H7 (cell line): Measurements from ENCODE around the gene CHRNA3. TPM values are rescaled to one million over a fixed set of nuclear protein-coding genes. Genes with fewer than 3 reads are reported as not detected.
A peak's percentile ranks its signal among the peaks of the same experiment; 100 is the strongest.
"Not testable (repeated sequence)": the region's sequence is repeated elsewhere in the genome, so short reads cannot be mapped to it uniquely, and the experiment has no call there.

Experiments
- DNase-seq: peaks from one replicate; pipeline ENCODE4 v3.0.0; 2012
- H3K27me3 ChIP-seq: 2 replicates; pipeline ENCODE4 v1.6.0; 2011; ENCODE audit warnings: mild to moderate bottlenecking, low read length; ENCODE audit not compliant: control insufficient read depth, insufficient read depth
- H3K36me3 ChIP-seq: replicated peaks from 2 replicates; pipeline ENCODE4 v1.5.1; 2011; ENCODE audit warnings: low read length; ENCODE audit not compliant: control insufficient read depth, insufficient read depth
- H3K4me3 ChIP-seq: 2 replicates; pipeline ENCODE4 v1.5.1; 2011; ENCODE audit warnings: low read depth, mild to moderate bottlenecking, control low read depth, low read length, moderate library complexity; ENCODE audit not compliant: insufficient read depth
- total RNA-seq: library from RNA; depleted of rRNA; stranded (reverse); fragments of >200 nt; shearing (Covaris generic); gene quantifications from 2 replicates; pipeline ENCODE4 v1.2.3, GENCODE V29; 2014; rRNA removed

Gene CHRNA3
- total RNA-seq, 1 experiment from 2014 or later = 2.6 TPM

- Histone ChIP-seq H3K36me3 (no peaks in the 10 kb centered on the region), H3K4me3 (peak overlapping the region; percentile 83), H3K27me3 (no peaks in the 10 kb centered on the region)
- DNase-seq = peak; percentile 64
These were observed 54.6 kb downstream of the CHRNA3 start for GRCh38 chr15:78565951-78566774.

GRCh38 chr15:78565097-78565950 lies 55.5 kb downstream of the CHRNA3 start, which contains the start of gene CHRNA5:
Gene CHRNA5 (plus strand): TSS chr15:78565520. CDS start chr15:78565720, 200 bp downstream.
- no peaks in the 10 kb centered on the region for H3K36me3 ChIP-seq
- peak within 1 kb of the TSS; percentile 83 for H3K4me3 ChIP-seq
- H3K27me3 ChIP-seq = no peaks in the 10 kb centered on the region
- peak; percentile 95 for DNase-seq

GRCh38 chr15:78564743-78565096 lies 56.1 kb downstream of the CHRNA3 start:
- Histone ChIP-seq H3K4me3 (0 out of 2 replicates have a peak overlapping the region, but pooled peaks have one; percentile 0), H3K27me3 (no peaks in the 10 kb centered on the region), H3K36me3 (no peaks in the 10 kb centered on the region)
- no peak for DNase-seq

- H3K36me3 ChIP-seq = no peaks in the 10 kb centered on the region
- H3K4me3 ChIP-seq = no peak overlapping the region
- no peaks in the 10 kb centered on the region for H3K27me3 ChIP-seq
- DNase-seq = no peak
These were observed 57.7 kb downstream of the CHRNA3 start for GRCh38 chr15:78563092-78563491.

GRCh38 chr15:78561490-78561889 lies 59.3 kb downstream of the CHRNA3 start:
- H3K27me3 ChIP-seq = no peaks in the 10 kb centered on the region
- no peak overlapping the region for H3K4me3 ChIP-seq
- H3K36me3 ChIP-seq = no peaks in the 10 kb centered on the region
- no peak for DNase-seq

- H3K4me3 ChIP-seq, DNase-seq, H3K36me3 ChIP-seq, H3K27me3 ChIP-seq: not testable (repeated sequence)
These were observed 60.6 kb downstream of the CHRNA3 start for GRCh38 chr15:78560201-78560600.

- no peaks in the 10 kb centered on the region for H3K27me3 ChIP-seq
- H3K4me3 ChIP-seq = no peak overlapping the region
- peaks cover 6% of the 10 kb centered on the region for H3K36me3 ChIP-seq
- no peak for DNase-seq
These were observed 68.2 kb downstream of the CHRNA3 start for GRCh38 chr15:78552597-78552996.

GRCh38 chr15:78551902-78552301 lies 68.9 kb downstream of the CHRNA3 start:
- H3K4me3 ChIP-seq = no peak overlapping the region
- no peaks in the 10 kb centered on the region for H3K27me3 ChIP-seq
- H3K36me3 ChIP-seq = peaks cover 10% of the 10 kb centered on the region
- DNase-seq = no peak

- Histone ChIP-seq H3K27me3 (no peaks in the 10 kb centered on the region), H3K4me3 (no peak overlapping the region), H3K36me3 (peaks cover 12% of the 10 kb centered on the region)
- DNase-seq = no peak
These were observed 70.0 kb downstream of the CHRNA3 start for GRCh38 chr15:78550815-78551214.

GRCh38 chr15:78550194-78550593 lies 70.6 kb downstream of the CHRNA3 start:
- H3K36me3 ChIP-seq = peaks cover 17% of the 10 kb centered on the region
- H3K27me3 ChIP-seq = no peaks in the 10 kb centered on the region
- DNase-seq = no peak
- H3K4me3 ChIP-seq = no peak overlapping the region

Other genes starting within 250 kb of the CHRNA3 start
- gene IREB2, start 182.8 kb downstream of the CHRNA3 start, total RNA-seq = 37.6 and 49.9 TPM in 2 replicates
- 1.9 and 2.9 TPM in 2 replicates for gene HYKK, start 113.4 kb downstream of the CHRNA3 start, total RNA-seq
- 295 and 308 TPM in 2 replicates for gene PSMA4, start 80.6 kb downstream of the CHRNA3 start, total RNA-seq
- gene CHRNA5, start 55.5 kb downstream of the CHRNA3 start, total RNA-seq = 7.8 and 10.0 TPM in 2 replicates
- 2.7 and 4.3 TPM in 2 replicates for gene CHRNB4, start 20.2 kb upstream of the CHRNA3 start, total RNA-seq
- 14.3 and 20.2 TPM in 2 replicates for gene ADAMTS7, start 190.5 kb upstream of the CHRNA3 start, total RNA-seq